RWPE1 (cell line): ENCODE results near the gene CST8.

ENCODE experiments used
- CTCF ChIA-PET: fragments of 350-600 bp; sonication (Branson Sonifier 250); formaldehyde crosslinking; extraction: SDS; loops from one replicate; lab custom pipeline; 2021; lab: Yijun Ruan, JAX
- POLR2A ChIA-PET: fragments of 400-600 bp; formaldehyde crosslinking; extraction: SDS; loops from one replicate; lab custom pipeline; 2020; ENCODE audit warnings: antibody characterized with exemption; ENCODE audit not compliant: low non-redundant PET; lab: Yijun Ruan, JAX
- DNase-seq: peaks from one replicate; pipeline ENCODE4 v3.0.0; 2012; ENCODE audit warnings: low spot score
- H3K27ac ChIP-seq: fragments of 450-650 bp; 2 replicates; pipeline ENCODE4 v1.5.1; 2017
- CTCF ChIP-seq: fragments of 450-650 bp; conservative IDR thresholded peaks from 2 replicates; pipeline ENCODE4 v1.5.1; 2017; ENCODE audit warnings: low read depth, mild to moderate bottlenecking

The CST8 gene

GRCh38 chr20:23503649-23504048 is 12.7 kb downstream of the CST8 start:
- DNase-seq = no peak
- CTCF ChIA-PET = interaction anchor here (0.5 kb wide), 1 partner anchor 103 kb away, joined by 3 read pairs; no protein-coding TSS in a partner anchor

GRCh38 chr20:23507346-23507745 is 16.4 kb downstream of the CST8 start:
- no peak for DNase-seq
- POLR2A ChIA-PET = no interaction called here
- no peak for TF ChIP-seq CTCF
- no peak overlapping the region for H3K27ac ChIP-seq
- CTCF ChIA-PET = no interaction called here

More at GRCh38 chr20:23503649-23504048, 12.7 kb downstream of the CST8 start:
- H3K27ac ChIP-seq = no peak overlapping the region
- POLR2A ChIA-PET = no interaction called here
- no peak for TF ChIP-seq CTCF

- ChIA-PET POLR2A (no interaction called here), CTCF (no interaction called here)
- no peak for DNase-seq
- TF ChIP-seq CTCF = no peak
- H3K27ac ChIP-seq = no peak overlapping the region
Measured at GRCh38 chr20:23508449-23509229, 17.7 kb downstream of the CST8 start.

- POLR2A ChIA-PET = no interaction called here
- CTCF ChIA-PET = no interaction called here
- no peak overlapping the region for H3K27ac ChIP-seq
- no peak for TF ChIP-seq CTCF
- DNase-seq = no peak
Measured at GRCh38 chr20:23509247-23509913, 18.5 kb downstream of the CST8 start.

DNA sequence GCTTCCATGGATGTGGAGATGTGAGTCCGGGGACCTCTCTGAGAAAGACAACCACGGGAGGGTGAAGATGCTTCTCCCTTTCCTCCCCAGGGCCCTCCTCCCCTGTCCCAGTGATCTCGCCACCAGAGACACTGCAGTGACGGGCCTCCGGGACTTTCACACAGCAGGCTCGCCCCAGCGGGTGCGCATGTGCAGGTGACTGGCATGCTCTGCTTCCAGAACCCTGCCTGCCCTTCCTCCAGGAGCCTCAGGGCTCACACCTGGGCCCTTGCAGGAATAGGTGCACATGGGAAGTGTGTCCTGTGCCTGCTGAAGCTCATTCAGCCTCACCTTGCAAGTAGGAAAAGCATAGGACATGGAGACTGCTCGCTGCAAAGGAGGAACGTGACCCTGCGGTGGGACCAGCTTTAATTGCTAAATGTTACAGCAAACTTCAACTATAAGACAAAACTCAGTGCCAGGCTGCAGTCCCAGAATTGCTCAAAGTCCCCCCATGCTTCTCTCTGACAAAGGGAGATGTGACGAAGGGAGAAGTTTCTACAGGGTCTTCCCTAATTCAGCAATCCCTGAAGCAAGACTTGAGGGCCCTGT is 19.2 kb downstream of the CST8 start:
- ChIA-PET POLR2A (no interaction called here), CTCF (no interaction called here)

More for the DNA sequence above, 19.2 kb downstream of the CST8 start:
- TF ChIP-seq CTCF = no peak
- no peak for DNase-seq
- H3K27ac ChIP-seq = no peak overlapping the region
